ENCODE data around the gene RGL2. TPM values are rescaled to one million over a fixed set of nuclear protein-coding genes. Genes with fewer than 3 reads are reported as not detected.

RGL2 gene
- total and polyA plus RNA-seq, 2 donors (not counting 1 experiment from before 2014, with no cell fraction given): 98.5 to 133 TPM

- no peak for ATAC-seq (ENCODE audit: low read depth)
- H3K4me2 ChIP-seq (replicated peaks; ENCODE audit: low read depth, low read length, poor library complexity, severe bottlenecking): no peak overlapping the region
- peaks cover 21% of the 10 kb centered on the region in 2 donors for H3K4me1 ChIP-seq (ENCODE audit: control insufficient read depth in 2 of 2, insufficient read depth in 2 of 2, low read length in 2 of 2)
- no peak overlapping the region for H3K4me3 Mint-ChIP-seq
- H3K27ac Mint-ChIP-seq: peak overlapping the region; percentile 73
- H3K9ac ChIP-seq (ENCODE audit: low read length): no peak overlapping the region
- CTCF ChIA-PET: no interaction called here
- H3K9me3 ChIP-seq (ENCODE audit: control extremely low read depth in 1 of 3, control insufficient read depth in 2 of 3, insufficient read depth in 1 of 3, low read length in 2 of 3): no peaks in the 10 kb centered on the region
- H4K20me1 ChIP-seq (ENCODE audit: control insufficient read depth, insufficient read depth, low read length, poor library complexity, severe bottlenecking): peaks cover 65% of the 10 kb centered on the region
- peaks cover 65% of the 10 kb centered on the region for H3K79me2 ChIP-seq (ENCODE audit: control insufficient read depth, insufficient read depth, low read length)
- peaks cover 41% of the 10 kb centered on the region for H3K4me1 Mint-ChIP-seq
- WGBS (ENCODE audit: insufficient coverage): 93% methylated on average over 8 of the region's 8 CpGs
- intact Hi-C loops (cut with micrococcal nuclease): no loop called here
- H2AFZ ChIP-seq (ENCODE audit: insufficient read depth, low read depth, low read length, poor library complexity, severe bottlenecking): no peak overlapping the region
- TF ChIP-seq CTCF (IDR thresholded peaks at IDR 0.05) (no peak), EZH2 (IDR thresholded peaks at IDR 0.05; ENCODE audit: borderline replicate concordance, insufficient read depth, low read depth, low read length, poor library complexity, severe bottlenecking) (no peak)
- peaks cover 2 to 69% of the 10 kb centered on the region in 2 experiments for H3K36me3 ChIP-seq (replicated peaks in 1 of 2; ENCODE audit: control extremely low read depth in 1 of 2, control insufficient read depth in 1 of 2, extremely low read depth in 1 of 2, insufficient read depth in 2 of 2, low read length in 1 of 2)
- H3K27ac ChIP-seq (ENCODE audit: low read length in 2 of 2): peak overlapping the region in 1 of 2 donors; percentile 59
- POLR2A ChIA-PET: interaction anchor here (0.5 kb wide), 1 partner anchor 34 kb away, joined by 6 read pairs; no protein-coding TSS in a partner anchor
- no peak for DNase-seq
- no peaks in the 10 kb centered on the region for H3K9me3 Mint-ChIP-seq (ENCODE audit: insufficient read depth)
- H3K27me3 Mint-ChIP-seq: no peaks in the 10 kb centered on the region
- H3K27me3 ChIP-seq (replicated peaks in 1 of 4; ENCODE audit: control extremely low read depth in 1 of 4, control insufficient read depth in 3 of 4, insufficient read depth in 4 of 4, low read length in 3 of 4): no peaks in the 10 kb centered on the region
- H3K4me3 ChIP-seq (ENCODE audit: control extremely low read depth in 1 of 5, extremely low read depth in 1 of 5, insufficient read depth in 1 of 5, low read depth in 2 of 5, low read length in 4 of 5): no peak overlapping the region
These were observed 6.3 kb upstream of the RGL2 start for GRCh38 chr6:33305052-33305451.

- peaks cover 2 to 64% of the 10 kb centered on the region in 2 experiments for H3K36me3 ChIP-seq (replicated peaks in 1 of 2; ENCODE audit: control extremely low read depth in 1 of 2, control insufficient read depth in 1 of 2, extremely low read depth in 1 of 2, insufficient read depth in 2 of 2, low read length in 1 of 2)
- no peak overlapping the region for H3K9ac ChIP-seq (ENCODE audit: low read length)
These were observed 5.5 kb upstream of the RGL2 start for GRCh38 chr6:33304216-33304615.

More at GRCh38 chr6:33304216-33304615, 5.5 kb upstream of the RGL2 start:
- Mint-ChIP-seq H3K4me1 (peaks cover 48% of the 10 kb centered on the region), H3K4me3 (no peak overlapping the region), H3K9me3 (ENCODE audit: insufficient read depth) (no peaks in the 10 kb centered on the region), H3K27ac (no peak overlapping the region), H3K27me3 (no peaks in the 10 kb centered on the region)
- POLR2A ChIA-PET: no interaction called here
- Histone ChIP-seq H2AFZ (ENCODE audit: insufficient read depth, low read depth, low read length, poor library complexity, severe bottlenecking) (no peak overlapping the region), H4K20me1 (ENCODE audit: control insufficient read depth, insufficient read depth, low read length, poor library complexity, severe bottlenecking) (peaks cover 58% of the 10 kb centered on the region), H3K4me3 (ENCODE audit: control extremely low read depth in 1 of 5, extremely low read depth in 1 of 5, insufficient read depth in 1 of 5, low read depth in 2 of 5, low read length in 4 of 5) (no peak overlapping the region), H3K27ac (ENCODE audit: low read length in 2 of 2) (no peak overlapping the region), H3K9me3 (ENCODE audit: control extremely low read depth in 1 of 3, control insufficient read depth in 2 of 3, insufficient read depth in 1 of 3, low read length in 2 of 3) (no peaks in the 10 kb centered on the region), H3K27me3 (replicated peaks in 1 of 4; ENCODE audit: control extremely low read depth in 1 of 4, control insufficient read depth in 3 of 4, insufficient read depth in 4 of 4, low read length in 3 of 4) (no peaks in the 10 kb centered on the region), H3K4me1 (ENCODE audit: control insufficient read depth in 2 of 2, insufficient read depth in 2 of 2, low read length in 2 of 2) (peaks cover 25% of the 10 kb centered on the region in 2 donors), H3K4me2 (replicated peaks; ENCODE audit: low read depth, low read length, poor library complexity, severe bottlenecking) (no peak overlapping the region), H3K79me2 (ENCODE audit: control insufficient read depth, insufficient read depth, low read length) (peaks cover 57% of the 10 kb centered on the region)
- no peak for ATAC-seq (ENCODE audit: low read depth)
- CTCF ChIA-PET: interaction anchor here (1.0 kb wide), 1 partner anchor 9 kb away, joined by 3 read pairs; no protein-coding TSS in a partner anchor
- intact Hi-C loops (cut with micrococcal nuclease): no loop called here
- 98% methylated on average over 12 of the region's 16 CpGs for WGBS (ENCODE audit: insufficient coverage)
- TF ChIP-seq CTCF (IDR thresholded peaks at IDR 0.05): no peak
- TF ChIP-seq EZH2 (IDR thresholded peaks at IDR 0.05; ENCODE audit: borderline replicate concordance, insufficient read depth, low read depth, low read length, poor library complexity, severe bottlenecking): no peak
- DNase-seq: no peak

All from B cell (primary cell).